LHCN-M2 (cell line): ENCODE data around the gene MAD2L1. TPM values are rescaled to one million over a fixed set of nuclear protein-coding genes. Genes with fewer than 3 reads are reported as not detected.
A peak's percentile ranks its signal among the peaks of the same experiment; 100 is the strongest.

ENCODE experiments used
- DNase-seq: peaks from one replicate; pipeline ENCODE4 v3.0.0-alpha.2; 2012; ENCODE audit warnings: low read depth
- total RNA-seq: library from RNA; depleted of rRNA; stranded (reverse); fragments of >200 nt; gene quantifications from 2 replicates; pipeline ENCODE4 v1.2.3, GENCODE V29; 2014

Gene MAD2L1
- total RNA-seq, 1 experiment from 2014 or later = 75.7 TPM

GRCh38 chr4:120059036-120059435 is 7.6 kb downstream of the MAD2L1 start:
- no peak for DNase-seq

- DNase-seq = no peak
Observed at GRCh38 chr4:120057416-120057815, 9.2 kb downstream of the MAD2L1 start.

- peak; percentile 28 for DNase-seq
Observed at GRCh38 chr4:120056246-120056645, 10.4 kb downstream of the MAD2L1 start.

GRCh38 chr4:120055795-120056194 is 10.9 kb downstream of the MAD2L1 start:
- DNase-seq = no peak

GRCh38 chr4:120055162-120055561 is 11.5 kb downstream of the MAD2L1 start:
- DNase-seq = no peak

GRCh38 chr4:120053911-120054310 is 12.7 kb downstream of the MAD2L1 start:
- DNase-seq = no peak

- peak; percentile 96 for DNase-seq
Observed at GRCh38 chr4:120052856-120053255, 13.8 kb downstream of the MAD2L1 start.

- DNase-seq = no peak
Observed at GRCh38 chr4:120051253-120051652, 15.4 kb downstream of the MAD2L1 start.

GRCh38 chr4:120049732-120050494 is 16.7 kb downstream of the MAD2L1 start:
- peak; percentile 73 for DNase-seq

- no peak for DNase-seq
Observed at GRCh38 chr4:120043828-120044227, 22.8 kb downstream of the MAD2L1 start.

GRCh38 chr4:120037411-120037810 is 29.2 kb downstream of the MAD2L1 start:
- DNase-seq = no peak

- no peak for DNase-seq
Observed at GRCh38 chr4:120034913-120035312, 31.7 kb downstream of the MAD2L1 start.

- no peak for DNase-seq
Observed at GRCh38 chr4:120026853-120027252, 39.8 kb downstream of the MAD2L1 start.

- DNase-seq = no peak
Observed at GRCh38 chr4:120025516-120025915, 41.1 kb downstream of the MAD2L1 start.

GRCh38 chr4:120018786-120019185 is 47.9 kb downstream of the MAD2L1 start:
- DNase-seq = no peak

GRCh38 chr4:120017939-120018692 is 48.5 kb downstream of the MAD2L1 start:
- no peak for DNase-seq

GRCh38 chr4:120011725-120012124 is 54.9 kb downstream of the MAD2L1 start:
- no peak for DNase-seq

- DNase-seq = no peak
Observed at GRCh38 chr4:120010646-120011045, 56.0 kb downstream of the MAD2L1 start.

- DNase-seq = peak; percentile 50
Observed at GRCh38 chr4:120009731-120010130, 56.9 kb downstream of the MAD2L1 start.

- no peak for DNase-seq
Observed at GRCh38 chr4:120008957-120009356, 57.7 kb downstream of the MAD2L1 start.

- DNase-seq = no peak
Observed at GRCh38 chr4:120007896-120008436, 58.7 kb downstream of the MAD2L1 start.

- DNase-seq = peak; percentile 23
Observed at GRCh38 chr4:120007191-120007871, 59.3 kb downstream of the MAD2L1 start.
